COLO668 (cell line): ENCODE results near the gene ANKRD18A.
"Not testable (repeated sequence)": the region's sequence is repeated elsewhere in the genome, so short reads cannot be mapped to it uniquely, and the experiment has no call there.

Experiments
- DNase-seq: peaks from one replicate; lab custom pipeline; 2025; ENCODE audit not compliant: unreplicated experiment; lab: John Stamatoyannopoulos, UW

ANKRD18A gene

GRCh38 chr9:38629511-38629910 is 9.1 kb upstream of the ANKRD18A start:
- DNase-seq = no peak

- DNase-seq = no peak
Measured at GRCh38 chr9:38626006-38626405, 5.6 kb upstream of the ANKRD18A start.

- DNase-seq = no peak
Measured at GRCh38 chr9:38622951-38623350, 2.6 kb upstream of the ANKRD18A start.

- peak; percentile 73 for DNase-seq
Measured at GRCh38 chr9:38622288-38622674, 1.9 kb upstream of the ANKRD18A start.

GRCh38 chr9:38621434-38622287 is 1.3 kb upstream of the ANKRD18A start:
- peak; percentile 80 for DNase-seq

GRCh38 chr9:38619556-38620447 is 594 bp downstream of the ANKRD18A start:
- peak; percentile 61 for DNase-seq

GRCh38 chr9:38598029-38598745 is 22.2 kb downstream of the ANKRD18A start:
- not testable (repeated sequence) for DNase-seq

GRCh38 chr9:38595117-38595516 is 25.3 kb downstream of the ANKRD18A start:
- DNase-seq = not testable (repeated sequence)

GRCh38 chr9:38591346-38592063 is 28.9 kb downstream of the ANKRD18A start:
- DNase-seq = not testable (repeated sequence)

- not testable (repeated sequence) for DNase-seq
Measured at GRCh38 chr9:38583765-38584164, 36.6 kb downstream of the ANKRD18A start.

GRCh38 chr9:38580112-38580511 is 40.3 kb downstream of the ANKRD18A start:
- not testable (repeated sequence) for DNase-seq

GRCh38 chr9:38576181-38576580 is 44.2 kb downstream of the ANKRD18A start:
- DNase-seq = not testable (repeated sequence)

- DNase-seq = not testable (repeated sequence)
Measured at GRCh38 chr9:38566048-38566447, 54.3 kb downstream of the ANKRD18A start.

GRCh38 chr9:38565178-38565577 is 55.2 kb downstream of the ANKRD18A start:
- not testable (repeated sequence) for DNase-seq

- DNase-seq = not testable (repeated sequence)
Measured at GRCh38 chr9:38563911-38564310, 56.5 kb downstream of the ANKRD18A start.

GRCh38 chr9:38561134-38561533 is 59.3 kb downstream of the ANKRD18A start:
- DNase-seq = not testable (repeated sequence)

- DNase-seq = not testable (repeated sequence)
Measured at GRCh38 chr9:38559172-38559571, 61.2 kb downstream of the ANKRD18A start.

- DNase-seq = not testable (repeated sequence)
Measured at GRCh38 chr9:38557746-38558145, 62.6 kb downstream of the ANKRD18A start.

GRCh38 chr9:38554966-38555365 is 65.4 kb downstream of the ANKRD18A start:
- DNase-seq = not testable (repeated sequence)

GRCh38 chr9:38553019-38553418 is 67.4 kb downstream of the ANKRD18A start:
- DNase-seq = not testable (repeated sequence)
